CD14-positive monocyte (primary cell): Measurements from ENCODE around the gene PHF21B. TPM values are rescaled to one million over a fixed set of nuclear protein-coding genes. Genes with fewer than 3 reads are reported as not detected.

Experiments used
- DNase-seq, 3 donors: peaks; one replicate each; pipeline ENCODE4 v3.0.0-alpha.2; 2011 to 2022
- H2AFZ ChIP-seq: 2 replicates; pipeline ENCODE4 v1.6.0; 2012; ENCODE audit warnings: mild to moderate bottlenecking, low read depth, low read length, inconsistent platforms; ENCODE audit not compliant: insufficient read depth, poor library complexity, severe bottlenecking
- H3K27ac ChIP-seq, 2 donors: 1 replicate in 1 of 2; 2 replicates in 1 of 2; pipeline ENCODE4 v1.5.1; 2012 to 2013; ENCODE audit warnings: low read length in 2 of 2, control low read depth in 1 of 2, inconsistent platforms in 1 of 2, low read depth in 1 of 2, mild to moderate bottlenecking in 1 of 2
- H3K27me3 ChIP-seq, 2 donors: one replicate each; pipeline versions ENCODE4 v1.6.0 to v1.6.1; 2011 to 2013; ENCODE audit warnings: low read length in 2 of 2; ENCODE audit not compliant: control insufficient read depth in 2 of 2, insufficient read depth in 2 of 2
- H3K36me3 ChIP-seq, 2 donors: replicated peaks in 1 of 2; 1 replicate in 1 of 2; 2 replicates in 1 of 2; pipeline versions ENCODE4 v1.5.1 to v1.6.1; 2012 to 2013; ENCODE audit warnings: low read length in 2 of 2, control low read depth in 1 of 2, inconsistent platforms in 1 of 2, mild to moderate bottlenecking in 1 of 2; ENCODE audit not compliant: insufficient read depth in 2 of 2, control insufficient read depth in 1 of 2
- H3K4me1 ChIP-seq, 2 donors: 1 replicate in 1 of 2; 2 replicates in 1 of 2; pipeline versions ENCODE4 v1.5.1 to v1.6.1; 2012 to 2013; ENCODE audit warnings: low read length in 2 of 2, control low read depth in 1 of 2, inconsistent platforms in 1 of 2, mild to moderate bottlenecking in 1 of 2, moderate library complexity in 1 of 2; ENCODE audit not compliant: insufficient read depth in 2 of 2, control insufficient read depth in 1 of 2
- H3K4me2 ChIP-seq: replicated peaks from 2 replicates; pipeline ENCODE3; 2012; ENCODE audit warnings: low read length, moderate library complexity, mild to moderate bottlenecking; ENCODE audit not compliant: poor library complexity, severe bottlenecking; ENCODE audit errors: extremely low read depth
- H3K4me3 ChIP-seq, 3 experiments: fragments of 200-600 bp in 1 of 3; sonication (generic) in 1 of 3; replicated peaks in 1 of 3; 1 replicate in 2 of 3; 2 replicates in 1 of 3; pipeline ENCODE4 v1.5.1; 2011 to 2013; ENCODE audit warnings: low read length in 3 of 3, mild to moderate bottlenecking in 3 of 3, control low read depth in 2 of 3, low read depth in 2 of 3, inconsistent platforms in 1 of 3, moderate library complexity in 1 of 3
- H3K79me2 ChIP-seq: 2 replicates; pipeline ENCODE4 v1.6.0; 2012; ENCODE audit warnings: mild to moderate bottlenecking, control low read depth, inconsistent platforms, low read length, moderate library complexity; ENCODE audit not compliant: insufficient read depth
- H3K9ac ChIP-seq: 2 replicates; pipeline ENCODE4 v1.6.0; 2017; ENCODE audit warnings: low read length, mild to moderate bottlenecking; ENCODE audit not compliant: insufficient read depth, poor library complexity, severe bottlenecking
- H3K9me3 ChIP-seq, 2 donors: replicated peaks in 1 of 2; 1 replicate in 1 of 2; 2 replicates in 1 of 2; pipeline versions ENCODE4 v1.5.1 to v1.6.1; 2012 to 2013; ENCODE audit warnings: low read length in 2 of 2, control low read depth in 1 of 2; ENCODE audit not compliant: control insufficient read depth in 1 of 2, insufficient read depth in 1 of 2
- H4K20me1 ChIP-seq: 2 replicates; pipeline ENCODE4 v1.6.0; 2012; ENCODE audit warnings: mild to moderate bottlenecking, low read length, control low read depth, moderate library complexity; ENCODE audit not compliant: insufficient read depth
- H3K27ac Mint-ChIP-seq, 7 donors: one replicate each; pipeline ENCODE4 v1.8.0; 2020; ENCODE audit warnings: mild to moderate bottlenecking in 7 of 7, mixed read lengths in 7 of 7, moderate library complexity in 6 of 7, inconsistent platforms in 2 of 7
- H3K27me3 Mint-ChIP-seq, 3 donors: one replicate each; pipeline ENCODE4 v1.8.0; 2021 to 2022; ENCODE audit warnings: low read depth in 3 of 3, mild to moderate bottlenecking in 3 of 3, mixed read lengths in 3 of 3, moderate library complexity in 3 of 3, inconsistent platforms in 1 of 3
- H3K36me3 Mint-ChIP-seq, 2 donors: one replicate each; pipeline ENCODE4 v1.8.0; 2020; ENCODE audit warnings: mixed read lengths in 2 of 2, inconsistent platforms in 1 of 2, mild to moderate bottlenecking in 1 of 2
- H3K4me1 Mint-ChIP-seq: one replicate; pipeline ENCODE4 v1.8.0; 2020; ENCODE audit warnings: mild to moderate bottlenecking, mixed read lengths
- H3K4me3 Mint-ChIP-seq, 2 donors: one replicate each; pipeline ENCODE4 v1.8.0; 2020; ENCODE audit warnings: mild to moderate bottlenecking in 2 of 2, mixed read lengths in 2 of 2, moderate library complexity in 1 of 2
- H3K9me3 Mint-ChIP-seq, 7 donors: one replicate each; pipeline ENCODE4 v1.8.0; 2020 to 2022; ENCODE audit warnings: mixed read lengths in 7 of 7, mild to moderate bottlenecking in 6 of 7, moderate library complexity in 6 of 7, inconsistent platforms in 2 of 7
- WGBS: methylation state at CpG from one replicate; pipeline ENCODE4 v1.1.5; 2013; ENCODE audit warnings: missing lambda C conversion rate; ENCODE audit not compliant: insufficient coverage; 5-methylcytosine and 5-hydroxymethylcytosine counted together
- intact Hi-C, 2 donors: fragments of 100-400 bp; cut with micrococcal nuclease; formaldehyde crosslinking; loops; one replicate each; pipeline versions ENCODE4 v1.15.0 to v1.15.1; 2023
- polyA plus RNA-seq, 3 donors: library from polyadenylated mRNA; depleted of rRNA in 1 of 3; unstranded in 2 of 3; stranded (reverse) in 1 of 3; fragments of 300-500 nt in 2 of 3; fragments of >200 nt in 1 of 3; fragmentation: Illumina TruSeq in 2 of 3; gene quantifications; 1 replicate in 2 of 3; 2 replicates in 1 of 3; pipeline ENCODE4 v1.2.3, GENCODE V29; 2012 to 2021
- TF ChIP-seq, protein P1 (sequence below): fragments of 200-600 bp; IDR thresholded peaks from one replicate; pipeline ENCODE4 v1.8.0; 2022; ENCODE audit warnings: antibody characterized with exemption, mild to moderate bottlenecking

The PHF21B gene
- polyA plus RNA-seq, 3 donors, result not detected

DNA sequence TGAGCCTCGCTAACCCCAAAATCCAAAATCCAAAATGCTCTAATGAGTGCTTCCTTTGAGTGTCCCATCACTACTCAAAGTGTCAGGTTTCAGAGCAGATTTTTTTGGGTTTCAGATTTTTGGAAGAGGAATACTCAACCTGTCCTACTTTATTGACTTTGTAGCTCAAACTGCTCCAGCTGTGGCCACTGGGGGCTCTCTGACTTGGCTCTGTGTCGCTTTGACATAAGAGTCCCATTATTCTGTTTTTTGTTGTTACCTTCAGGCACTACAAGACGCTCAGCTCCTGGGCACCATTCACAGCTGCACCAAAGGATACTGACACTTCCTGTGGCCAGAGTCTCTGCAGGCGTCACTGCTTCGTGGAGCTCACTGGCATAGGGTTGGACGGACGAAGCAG is 41.1 kb downstream of the PHF21B start:
- Histone ChIP-seq H3K36me3 (no peaks in the 10 kb centered on the region), H3K79me2 (no peaks in the 10 kb centered on the region), H3K9ac (no peak overlapping the region), H3K27me3 (no peaks in the 10 kb centered on the region), H3K4me1 (no peaks in the 10 kb centered on the region), H3K27ac (no peak overlapping the region), H3K4me2 (no peak overlapping the region), H3K9me3 (no peaks in the 10 kb centered on the region), H4K20me1 (no peaks in the 10 kb centered on the region), H3K4me3 (no peak overlapping the region), H2AFZ (no peak overlapping the region)
- TF ChIP-seq, protein P1, sequence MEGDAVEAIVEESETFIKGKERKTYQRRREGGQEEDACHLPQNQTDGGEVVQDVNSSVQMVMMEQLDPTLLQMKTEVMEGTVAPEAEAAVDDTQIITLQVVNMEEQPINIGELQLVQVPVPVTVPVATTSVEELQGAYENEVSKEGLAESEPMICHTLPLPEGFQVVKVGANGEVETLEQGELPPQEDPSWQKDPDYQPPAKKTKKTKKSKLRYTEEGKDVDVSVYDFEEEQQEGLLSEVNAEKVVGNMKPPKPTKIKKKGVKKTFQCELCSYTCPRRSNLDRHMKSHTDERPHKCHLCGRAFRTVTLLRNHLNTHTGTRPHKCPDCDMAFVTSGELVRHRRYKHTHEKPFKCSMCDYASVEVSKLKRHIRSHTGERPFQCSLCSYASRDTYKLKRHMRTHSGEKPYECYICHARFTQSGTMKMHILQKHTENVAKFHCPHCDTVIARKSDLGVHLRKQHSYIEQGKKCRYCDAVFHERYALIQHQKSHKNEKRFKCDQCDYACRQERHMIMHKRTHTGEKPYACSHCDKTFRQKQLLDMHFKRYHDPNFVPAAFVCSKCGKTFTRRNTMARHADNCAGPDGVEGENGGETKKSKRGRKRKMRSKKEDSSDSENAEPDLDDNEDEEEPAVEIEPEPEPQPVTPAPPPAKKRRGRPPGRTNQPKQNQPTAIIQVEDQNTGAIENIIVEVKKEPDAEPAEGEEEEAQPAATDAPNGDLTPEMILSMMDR, result no peak
- H3K4me3 Mint-ChIP-seq, result no peak overlapping the region
- H3K36me3 Mint-ChIP-seq, result no peaks in the 10 kb centered on the region
- H3K27ac Mint-ChIP-seq, result no peak overlapping the region
- no peaks in the 10 kb centered on the region for H3K4me1 Mint-ChIP-seq
- no peaks in the 10 kb centered on the region for H3K9me3 Mint-ChIP-seq
- DNase-seq, result no peak
- intact Hi-C loops, result no loop called here
- H3K27me3 Mint-ChIP-seq, result peaks cover 2 to 8% (median 6%) of the 10 kb centered on the region in 3 donors
- WGBS, result 87% methylated on average over 6 of the region's 7 CpGs

DNA sequence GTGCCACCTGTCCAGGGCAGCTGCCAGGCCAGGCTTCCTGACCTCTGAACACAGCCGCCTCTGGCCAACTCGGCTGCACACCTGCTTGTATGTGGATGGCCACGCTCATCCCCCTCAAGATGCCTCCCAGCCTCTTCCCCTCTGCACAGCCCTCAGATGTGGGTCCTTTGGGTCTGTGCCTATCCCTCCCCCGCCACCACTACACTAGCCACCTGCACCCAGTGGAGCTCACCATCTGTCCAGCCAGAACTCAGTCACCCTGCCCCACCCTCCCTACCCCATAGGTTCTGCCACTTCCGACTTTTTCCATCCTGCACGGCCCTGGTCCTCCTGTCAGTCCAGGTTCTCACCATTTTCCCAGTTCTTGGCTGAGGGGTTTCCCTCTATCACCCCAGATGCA is 44.6 kb downstream of the PHF21B start:
- intact Hi-C loops, result no loop called here
- H3K27me3 ChIP-seq, result no peaks in the 10 kb centered on the region
- no peaks in the 10 kb centered on the region for H3K9me3 ChIP-seq
- Mint-ChIP-seq H3K36me3 (no peaks in the 10 kb centered on the region), H3K27me3 (peaks cover 2 to 6% (median 3%) of the 10 kb centered on the region in 3 donors), H3K9me3 (peaks cover 0 to 2% (median 0%) of the 10 kb centered on the region in 7 donors), H3K4me1 (no peaks in the 10 kb centered on the region), H3K27ac (no peak overlapping the region), H3K4me3 (no peak overlapping the region)
- H3K27ac ChIP-seq, result no peak overlapping the region
- TF ChIP-seq, protein P1, result no peak
- H3K4me1 ChIP-seq, result no peaks in the 10 kb centered on the region
- no peaks in the 10 kb centered on the region for H4K20me1 ChIP-seq
- no peak for DNase-seq
- H2AFZ ChIP-seq, result no peak overlapping the region
- H3K79me2 ChIP-seq, result no peaks in the 10 kb centered on the region
- H3K4me2 ChIP-seq, result no peak overlapping the region
- no peaks in the 10 kb centered on the region for H3K36me3 ChIP-seq
- no peak overlapping the region for H3K9ac ChIP-seq
- H3K4me3 ChIP-seq, result no peak overlapping the region
- 95% methylated on average over 6 of the region's 6 CpGs for WGBS
